Activated T-cell treated with anti-CD3 and anti-CD28 coated beads for 4 hours (primary cell): ENCODE data around the gene KRTAP23-1.

Experiments
- DNase-seq: peaks from one replicate; pipeline ENCODE4 v3.0.0-alpha.2; 2020

The KRTAP23-1 gene

GRCh38 chr21:30305136-30305535 is 43.3 kb downstream of the KRTAP23-1 start:
- DNase-seq = no peak
